ENCODE data around the gene RCN1.

DNA sequence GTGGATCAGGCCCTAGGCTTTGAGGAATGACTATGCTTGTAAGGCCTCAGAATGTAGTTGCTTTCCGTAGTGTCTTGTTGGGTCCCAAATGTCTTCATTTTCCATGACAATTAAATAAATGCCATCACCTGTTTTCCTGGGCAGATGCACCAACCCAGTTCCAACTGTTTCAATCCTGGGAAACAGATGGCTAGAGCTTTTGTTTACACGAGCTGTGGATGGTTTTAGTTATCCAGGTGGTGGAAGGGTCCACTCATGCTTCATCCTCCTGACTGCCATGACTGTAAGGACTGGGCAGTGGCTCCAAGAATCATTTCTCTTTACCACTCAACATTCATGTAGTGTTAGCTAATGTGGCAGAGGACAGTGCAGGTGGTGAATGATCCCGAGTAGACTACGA, 8.6 kb downstream of the RCN1 start:
- TF ChIP-seq POLR2AphosphoS5 (IDR thresholded peaks at IDR 0.05; ENCODE audit: low read depth, low read length) (no peak), POLR2A (IDR thresholded peaks at IDR 0.05; ENCODE audit: low read depth, low read length) (no peak; the same call in 1 of the 2 replicates), TAF1 (IDR thresholded peaks at IDR 0.05; ENCODE audit: borderline replicate concordance, low read depth, low read length) (no peak)
